ENCODE data around the gene SLC9A1. TPM values are rescaled to one million over a fixed set of nuclear protein-coding genes. Genes with fewer than 3 reads are reported as not detected.

SLC9A1 gene
- total RNA-seq, 2 experiments from 2014 or later: 16.0 to 17.8 TPM

DNA sequence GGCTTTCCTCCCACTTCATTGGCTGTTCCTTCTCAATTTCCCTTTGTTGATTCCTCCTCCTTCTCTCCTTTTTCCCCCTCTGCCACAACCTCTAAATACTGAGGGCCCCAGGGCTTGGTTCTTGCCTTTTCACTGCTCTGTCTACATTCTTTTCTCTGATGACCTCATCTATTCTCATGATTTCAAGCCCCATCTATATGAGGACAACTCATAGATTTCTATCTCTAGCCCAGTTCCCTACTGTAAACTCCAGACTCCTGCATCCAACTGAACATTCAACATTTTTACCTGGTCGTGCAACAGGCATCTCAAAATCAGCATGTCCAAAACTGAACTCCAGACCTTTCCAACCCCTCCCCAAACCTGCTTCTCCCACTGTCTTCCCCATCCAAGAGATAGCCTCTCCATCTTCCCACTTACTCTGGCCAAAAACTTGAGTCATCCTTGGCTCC is 11.5 kb upstream of the SLC9A1 start:
- no peak overlapping the region for H3K4me3 Mint-ChIP-seq
- H3K27me3 Mint-ChIP-seq: no peaks in the 10 kb centered on the region
- no peak for DNase-seq
- no peaks in the 10 kb centered on the region for H3K36me3 Mint-ChIP-seq
- H3K9me3 Mint-ChIP-seq: no peaks in the 10 kb centered on the region
- H3K27ac Mint-ChIP-seq: no peak overlapping the region
- POLR2A ChIA-PET: no interaction called here
- CTCF ChIA-PET: interaction anchor here (0.6 kb wide), 1 partner anchor 88 kb away, joined by 3 read pairs; no protein-coding TSS in a partner anchor
- H3K4me1 Mint-ChIP-seq (ENCODE audit: low read depth): peaks cover 8% of the 10 kb centered on the region
- intact Hi-C loops (cut with micrococcal nuclease): no loop called here

DNA sequence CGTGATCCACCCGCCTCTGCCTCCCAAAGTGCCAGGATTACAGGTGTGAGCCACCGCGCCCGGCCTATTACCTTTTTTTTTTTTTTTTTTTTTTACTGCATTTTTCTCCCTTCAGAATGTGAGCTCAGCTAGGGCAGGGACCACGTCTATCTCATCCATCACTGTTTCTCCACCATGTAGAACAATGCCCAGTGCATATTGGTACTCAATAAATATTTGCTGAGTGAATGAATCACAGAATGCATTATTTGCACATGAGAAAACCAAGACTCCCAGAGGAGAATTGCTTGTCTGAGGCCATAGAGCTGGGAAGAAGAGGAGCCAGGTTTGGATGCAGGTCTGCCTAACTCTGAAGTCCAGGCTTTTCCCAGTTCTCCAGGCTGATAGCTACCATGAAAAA is 8.2 kb upstream of the SLC9A1 start:
- CTCF ChIA-PET: interaction anchor here (0.6 kb wide), 1 partner anchor 297 kb away, joined by 3 read pairs; no protein-coding TSS in a partner anchor
- intact Hi-C loops (cut with micrococcal nuclease): no loop called here
- H3K27me3 Mint-ChIP-seq: no peaks in the 10 kb centered on the region
- POLR2A ChIA-PET: no interaction called here
- no peaks in the 10 kb centered on the region for H3K9me3 Mint-ChIP-seq
- DNase-seq: no peak
- H3K27ac Mint-ChIP-seq: no peak overlapping the region
- peaks cover 8% of the 10 kb centered on the region for H3K4me1 Mint-ChIP-seq (ENCODE audit: low read depth)
- H3K36me3 Mint-ChIP-seq: no peaks in the 10 kb centered on the region
- no peak overlapping the region for H3K4me3 Mint-ChIP-seq

DNA sequence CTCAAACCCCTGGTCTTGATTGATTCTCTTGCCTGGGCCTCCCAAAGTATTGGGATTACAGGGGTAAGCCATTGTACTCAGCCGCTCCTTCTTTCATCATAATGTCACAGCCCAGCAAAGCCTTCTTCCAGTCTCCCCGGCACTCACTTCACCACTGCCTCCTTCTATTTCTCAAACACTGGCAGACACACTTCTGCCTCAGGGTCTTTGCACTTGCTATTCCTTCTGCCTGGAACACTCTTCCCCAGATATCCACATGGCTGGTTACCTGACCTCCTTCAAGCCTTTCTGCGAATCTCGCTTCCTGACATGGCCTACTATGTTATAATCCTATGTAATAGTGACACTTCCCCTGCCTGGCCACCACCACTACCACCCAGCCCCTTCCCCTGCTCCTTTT is 7.2 kb upstream of the SLC9A1 start:
- intact Hi-C loops (cut with micrococcal nuclease): no loop called here
- no peak for DNase-seq
- H3K9me3 Mint-ChIP-seq: no peaks in the 10 kb centered on the region
- H3K27me3 Mint-ChIP-seq: no peaks in the 10 kb centered on the region
- peaks cover 8% of the 10 kb centered on the region for H3K4me1 Mint-ChIP-seq (ENCODE audit: low read depth)
- CTCF ChIA-PET: interaction anchor here (0.7 to 1.3 kb wide), 2 partner anchors 14 to 116 kb away, joined by 3 read pairs; no protein-coding TSS in a partner anchor
- no peak overlapping the region for H3K4me3 Mint-ChIP-seq
- no peak overlapping the region for H3K27ac Mint-ChIP-seq
- POLR2A ChIA-PET: no interaction called here
- H3K36me3 Mint-ChIP-seq: no peaks in the 10 kb centered on the region

GRCh38 chr1:27161594-27161993 is 6.7 kb upstream of the SLC9A1 start:
- Mint-ChIP-seq H3K9me3 (no peaks in the 10 kb centered on the region), H3K27ac (no peak overlapping the region), H3K36me3 (no peaks in the 10 kb centered on the region), H3K4me3 (no peak overlapping the region), H3K27me3 (no peaks in the 10 kb centered on the region), H3K4me1 (ENCODE audit: low read depth) (peaks cover 8% of the 10 kb centered on the region)
- intact Hi-C loops (cut with micrococcal nuclease): no loop called here
- CTCF ChIA-PET: interaction anchor here (1.3 to 1.5 kb wide), 2 partner anchors 116 to 117 kb away, joined by 3 to 4 read pairs; no protein-coding TSS in a partner anchor
- peak; percentile 11 for DNase-seq
- POLR2A ChIA-PET: no interaction called here

GRCh38 chr1:27157194-27157593 is 2.3 kb upstream of the SLC9A1 start:
- intact Hi-C loops (cut with micrococcal nuclease): no loop called here
- Mint-ChIP-seq H3K4me3 (no peak overlapping the region), H3K27me3 (no peaks in the 10 kb centered on the region), H3K36me3 (no peaks in the 10 kb centered on the region), H3K9me3 (no peaks in the 10 kb centered on the region), H3K27ac (no peak overlapping the region), H3K4me1 (ENCODE audit: low read depth) (peaks cover 38% of the 10 kb centered on the region)
- ChIA-PET POLR2A (interaction anchor here (5.8 kb wide), 1 partner anchor 18 kb away, joined by 97 read pairs; no protein-coding TSS in a partner anchor), CTCF (interaction anchor here (0.9 to 2.5 kb wide), 2 partner anchors 45 to 112 kb away, joined by 4 to 9 read pairs; no protein-coding TSS in a partner anchor)
- DNase-seq: no peak

DNA sequence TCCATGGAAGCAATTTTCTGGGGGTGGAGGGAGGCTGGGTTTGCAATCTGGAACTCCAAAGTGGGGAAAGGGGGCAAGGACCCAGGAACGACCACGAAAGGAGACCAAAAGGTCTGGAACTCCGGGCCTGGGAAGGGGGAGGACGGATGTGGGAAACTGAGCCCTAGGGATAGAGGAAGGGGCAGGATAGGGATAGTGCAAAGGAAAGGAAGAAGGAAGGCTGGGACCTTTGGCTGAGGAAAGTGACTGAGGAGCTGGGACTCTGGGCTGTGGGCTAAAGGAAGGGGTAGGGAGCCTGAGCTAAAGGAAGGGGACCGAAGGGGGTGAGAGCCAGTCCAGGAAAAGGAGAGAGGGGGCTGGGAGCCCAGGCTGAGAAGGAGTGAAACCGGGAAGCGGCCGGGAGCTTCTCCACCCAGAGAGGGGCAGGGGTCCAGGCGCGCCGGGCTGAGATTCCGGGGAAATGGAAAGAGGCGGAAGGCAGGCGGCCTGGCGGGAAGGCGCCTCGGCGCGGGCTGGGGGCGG is 395 bp downstream of the SLC9A1 start:
- Mint-ChIP-seq H3K9me3 (no peaks in the 10 kb centered on the region), H3K27ac (peak overlapping the region; percentile 77), H3K27me3 (no peaks in the 10 kb centered on the region), H3K4me1 (ENCODE audit: low read depth) (peaks cover 47% of the 10 kb centered on the region), H3K4me3 (peak overlapping the region; percentile 83), H3K36me3 (peaks cover 2% of the 10 kb centered on the region)
- ChIA-PET POLR2A (interaction anchor here (0.6 to 5.8 kb wide), 11 partner anchors 8 to 618 kb away, joined by 3 to 97 read pairs (median 4); partner anchors contain the start of genes STX12 and WDTC1), CTCF (interaction anchor here (0.5 to 1.8 kb wide), 23 partner anchors 9 to 327 kb away, joined by 3 to 18 read pairs (median 3); partner anchors contain the start of genes GPATCH3 and SYTL1)
- DNase-seq: no peak
- intact Hi-C loops (cut with micrococcal nuclease): loop anchor here (2.0 kb wide), 1 partner anchor 16 kb away; no protein-coding TSS in a partner anchor

- peak overlapping the region; percentile 83 for H3K4me3 Mint-ChIP-seq
- POLR2A ChIA-PET: interaction anchor here (0.7 to 5.8 kb wide), 7 partner anchors 14 to 455 kb away, joined by 3 to 97 read pairs (median 5); partner anchors contain the start of gene WDTC1
- peaks cover 2% of the 10 kb centered on the region for H3K36me3 Mint-ChIP-seq
- H3K27me3 Mint-ChIP-seq: no peaks in the 10 kb centered on the region
- CTCF ChIA-PET: interaction anchor here (0.9 to 1.8 kb wide), 9 partner anchors 10 to 189 kb away, joined by 3 to 18 read pairs (median 6); partner anchors contain the start of gene SYTL1
- peak; percentile 20 for DNase-seq
- H3K9me3 Mint-ChIP-seq: no peaks in the 10 kb centered on the region
- intact Hi-C loops (cut with micrococcal nuclease): loop anchor here (2.0 kb wide), 1 partner anchor 15 kb away; no protein-coding TSS in a partner anchor
- H3K4me1 Mint-ChIP-seq (ENCODE audit: low read depth): peaks cover 48% of the 10 kb centered on the region
- H3K27ac Mint-ChIP-seq: peak overlapping the region; percentile 77
Observed at GRCh38 chr1:27153927-27154358, 982 bp downstream of the SLC9A1 start.

DNA sequence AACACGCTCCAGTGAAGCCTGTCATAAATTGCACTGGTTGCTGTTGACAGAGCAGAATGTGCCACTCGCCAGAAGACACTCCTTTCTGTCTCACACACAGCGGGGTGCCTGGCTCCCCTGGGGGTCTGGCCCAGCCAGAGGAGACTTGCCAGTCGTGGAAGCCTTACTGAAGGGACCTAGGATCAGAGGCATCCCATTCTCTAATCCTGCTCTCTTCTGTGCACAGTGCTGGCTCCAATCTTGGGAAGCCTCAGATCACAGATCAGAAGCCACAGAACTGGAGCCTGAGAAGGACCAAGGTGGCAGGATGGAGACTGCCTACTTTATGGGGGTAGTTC is 1.4 kb downstream of the SLC9A1 start:
- ChIA-PET CTCF (interaction anchor here (1.1 to 2.2 kb wide), 3 partner anchors 42 to 205 kb away, joined by 4 to 9 read pairs (median 6); no protein-coding TSS in a partner anchor), POLR2A (interaction anchor here (1.4 to 5.8 kb wide), 3 partner anchors 14 to 455 kb away, joined by 3 to 97 read pairs (median 22); no protein-coding TSS in a partner anchor)
- Mint-ChIP-seq H3K9me3 (no peaks in the 10 kb centered on the region), H3K36me3 (peaks cover 2% of the 10 kb centered on the region), H3K27me3 (no peaks in the 10 kb centered on the region), H3K4me1 (ENCODE audit: low read depth) (peaks cover 51% of the 10 kb centered on the region), H3K27ac (no peak overlapping the region), H3K4me3 (peak overlapping the region; percentile 83)
- intact Hi-C loops (cut with micrococcal nuclease): no loop called here
- DNase-seq: no peak

DNA sequence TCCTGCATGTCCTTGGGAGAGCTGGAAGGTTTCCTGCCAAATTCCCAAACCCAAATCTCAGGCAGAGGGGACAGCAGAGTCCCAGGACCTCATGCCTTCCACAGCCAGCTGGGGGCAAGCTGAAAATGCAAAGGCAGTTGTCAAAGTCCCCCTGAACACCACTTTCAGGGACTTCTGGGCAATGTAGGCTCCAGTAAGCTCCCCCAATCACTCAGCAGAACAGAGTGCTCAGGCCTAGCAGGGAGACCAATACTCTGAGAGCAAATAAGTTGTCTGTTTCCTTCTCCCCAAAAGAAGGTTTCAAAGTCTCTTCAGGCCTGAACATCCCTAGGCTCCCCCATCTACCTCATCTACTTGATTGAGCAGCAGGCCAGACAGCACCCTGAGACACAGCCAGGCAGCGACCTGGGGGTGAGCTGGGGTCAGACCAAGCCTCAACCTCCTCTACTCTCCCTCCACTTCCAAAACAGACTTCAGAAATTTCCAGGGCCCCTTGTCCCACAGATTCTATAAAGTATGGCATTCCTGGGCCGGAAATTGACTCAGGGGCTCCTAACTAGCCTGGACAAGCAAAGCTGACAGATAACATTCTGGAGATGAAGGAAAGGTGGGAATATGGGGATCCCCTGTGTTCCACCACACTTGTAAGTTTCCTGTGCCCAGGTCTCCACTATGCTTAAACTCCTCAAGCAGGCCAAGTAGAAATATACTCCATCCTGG is 1.9 kb downstream of the SLC9A1 start:
- H3K4me3 Mint-ChIP-seq: peak overlapping the region; percentile 83
- DNase-seq: no peak
- CTCF ChIA-PET: interaction anchor here (0.8 to 2.2 kb wide), 8 partner anchors 17 to 205 kb away, joined by 3 to 9 read pairs (median 4); no protein-coding TSS in a partner anchor
- H3K9me3 Mint-ChIP-seq: no peaks in the 10 kb centered on the region
- POLR2A ChIA-PET: interaction anchor here (5.8 kb wide), 1 partner anchor 13 kb away, joined by 97 read pairs; no protein-coding TSS in a partner anchor
- intact Hi-C loops (cut with micrococcal nuclease): no loop called here
- H3K4me1 Mint-ChIP-seq (ENCODE audit: low read depth): peaks cover 56% of the 10 kb centered on the region
- peaks cover 2% of the 10 kb centered on the region for H3K36me3 Mint-ChIP-seq
- no peaks in the 10 kb centered on the region for H3K27me3 Mint-ChIP-seq
- peak overlapping the region; percentile 40 for H3K27ac Mint-ChIP-seq

DNA sequence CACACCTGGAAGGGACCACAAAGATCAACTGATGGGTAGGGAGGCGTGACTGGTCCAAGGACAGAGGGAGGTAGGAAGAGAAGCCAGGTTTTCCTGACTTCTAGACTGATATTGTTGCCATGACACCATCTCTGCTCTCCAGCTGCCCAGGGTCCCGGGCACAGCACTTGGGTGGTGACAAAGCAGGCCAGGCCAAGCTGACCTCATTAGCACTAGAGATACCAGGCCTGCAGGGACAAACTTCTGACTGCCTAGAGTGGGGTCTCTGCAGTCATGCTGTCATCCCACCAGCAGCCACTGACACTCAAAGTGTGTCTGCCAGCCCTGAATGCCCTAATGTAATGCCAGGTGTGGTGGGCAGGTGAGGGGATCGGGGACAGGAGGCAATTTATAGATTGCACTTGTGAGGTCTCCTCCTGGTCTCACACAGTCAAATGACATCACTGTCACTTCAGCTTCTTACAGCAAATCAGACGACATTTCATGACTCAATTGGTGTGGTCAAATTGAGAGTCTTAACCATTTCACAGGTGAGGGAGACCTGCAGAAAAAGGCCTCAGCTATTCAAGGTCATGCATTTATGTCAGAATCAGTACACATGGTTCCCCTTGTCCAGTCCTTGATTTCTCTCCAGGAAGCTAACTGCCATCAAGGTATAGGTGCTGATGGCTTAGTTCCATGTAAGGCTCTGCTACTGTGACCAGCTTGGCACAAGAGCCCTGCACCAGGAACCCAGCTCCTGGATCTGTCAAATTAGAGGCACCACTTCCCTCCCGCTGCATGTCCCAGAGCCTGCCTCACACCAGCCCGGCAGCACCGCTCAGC is 2.7 kb downstream of the SLC9A1 start:
- POLR2A ChIA-PET: interaction anchor here (5.8 kb wide), 1 partner anchor 13 kb away, joined by 97 read pairs; no protein-coding TSS in a partner anchor
- no peak overlapping the region for H3K27ac Mint-ChIP-seq
- intact Hi-C loops (cut with micrococcal nuclease): no loop called here
- no peaks in the 10 kb centered on the region for H3K9me3 Mint-ChIP-seq
- H3K4me3 Mint-ChIP-seq: peak overlapping the region; percentile 83
- H3K36me3 Mint-ChIP-seq: peaks cover 2% of the 10 kb centered on the region
- peak; percentile 11 for DNase-seq
- no peaks in the 10 kb centered on the region for H3K27me3 Mint-ChIP-seq
- CTCF ChIA-PET: interaction anchor here (0.8 to 2.2 kb wide), 9 partner anchors 16 to 206 kb away, joined by 3 to 9 read pairs (median 4); no protein-coding TSS in a partner anchor
- peaks cover 56% of the 10 kb centered on the region for H3K4me1 Mint-ChIP-seq (ENCODE audit: low read depth)

DNA sequence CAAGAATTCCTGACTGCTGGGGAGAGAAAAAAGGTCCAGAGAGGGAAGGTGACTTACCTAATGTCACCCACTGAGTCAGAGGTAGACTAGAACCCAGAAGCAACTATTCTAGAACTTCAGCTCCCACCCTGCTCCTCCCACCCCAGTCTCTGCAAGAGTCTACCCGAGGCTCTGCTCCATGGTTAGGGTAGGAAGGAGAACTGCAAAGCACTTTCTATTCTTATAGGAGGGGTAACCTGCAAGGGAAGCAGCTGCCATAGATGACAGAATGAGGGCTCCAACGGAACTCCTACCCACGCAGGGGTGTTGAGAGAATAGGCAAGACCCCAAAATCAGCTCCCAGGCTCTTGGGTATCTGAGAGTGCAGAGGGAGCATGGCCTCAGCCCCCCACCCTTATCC is 4.3 kb downstream of the SLC9A1 start:
- intact Hi-C loops (cut with micrococcal nuclease): no loop called here
- no peak overlapping the region for H3K27ac Mint-ChIP-seq
- H3K4me3 Mint-ChIP-seq: no peak overlapping the region
- peaks cover 58% of the 10 kb centered on the region for H3K4me1 Mint-ChIP-seq (ENCODE audit: low read depth)
- H3K36me3 Mint-ChIP-seq: peaks cover 2% of the 10 kb centered on the region
- CTCF ChIA-PET: interaction anchor here (0.6 to 1.2 kb wide), 4 partner anchors 48 to 207 kb away, joined by 3 read pairs; no protein-coding TSS in a partner anchor
- no peaks in the 10 kb centered on the region for H3K27me3 Mint-ChIP-seq
- H3K9me3 Mint-ChIP-seq: no peaks in the 10 kb centered on the region
- DNase-seq: no peak
- POLR2A ChIA-PET: interaction anchor here (1.3 kb wide), 1 partner anchor 13 kb away, joined by 5 read pairs; no protein-coding TSS in a partner anchor
